ENCODE measurements around the gene RAET1E. TPM values are rescaled to one million over a fixed set of nuclear protein-coding genes. Genes with fewer than 3 reads are reported as not detected.
"Not testable (repeated sequence)": the region's sequence is repeated elsewhere in the genome, so short reads cannot be mapped to it uniquely, and the experiment has no call there.

RAET1E gene
- total RNA-seq, 2 experiments from 2014 or later: not detected

- H3K36me3 Mint-ChIP-seq (ENCODE audit: low read depth): no peaks in the 10 kb centered on the region
- H3K4me1 Mint-ChIP-seq: peaks cover 35% of the 10 kb centered on the region
- H3K4me3 Mint-ChIP-seq: peak overlapping the region; percentile 25
- DNase-seq: no peak
- no peak overlapping the region for H3K27ac Mint-ChIP-seq
- peaks cover 78% of the 10 kb centered on the region for H3K27me3 Mint-ChIP-seq
- CTCF ChIA-PET: interaction anchor here (0.8 to 2.5 kb wide), 8 partner anchors 80 to 471 kb away, joined by 3 to 18 read pairs (median 4); no protein-coding TSS in a partner anchor
- H3K9me3 Mint-ChIP-seq: no peaks in the 10 kb centered on the region
- POLR2A ChIA-PET: no interaction called here
Observed at GRCh38 chr6:149924206-149924932, 26.5 kb upstream of the RAET1E start.

- H3K36me3 Mint-ChIP-seq (ENCODE audit: low read depth): no peaks in the 10 kb centered on the region
- ChIA-PET POLR2A (no interaction called here), CTCF (interaction anchor here (1.2 to 2.5 kb wide), 2 partner anchors 89 to 472 kb away, joined by 3 to 18 read pairs; no protein-coding TSS in a partner anchor)
- H3K27me3 Mint-ChIP-seq: peaks cover 69% of the 10 kb centered on the region
- peak overlapping the region; percentile 73 for H3K4me3 Mint-ChIP-seq
- no peaks in the 10 kb centered on the region for H3K9me3 Mint-ChIP-seq
- no peak overlapping the region for H3K27ac Mint-ChIP-seq
- DNase-seq: no peak
- peaks cover 35% of the 10 kb centered on the region for H3K4me1 Mint-ChIP-seq
Observed at GRCh38 chr6:149923327-149923986, 25.5 kb upstream of the RAET1E start.

- H3K36me3 Mint-ChIP-seq (ENCODE audit: low read depth): no peaks in the 10 kb centered on the region
- CTCF ChIA-PET: interaction anchor here (1.0 to 1.2 kb wide), 2 partner anchors 88 to 473 kb away, joined by 3 read pairs; no protein-coding TSS in a partner anchor
- H3K4me1 Mint-ChIP-seq: peaks cover 35% of the 10 kb centered on the region
- POLR2A ChIA-PET: no interaction called here
- H3K27me3 Mint-ChIP-seq: peaks cover 62% of the 10 kb centered on the region
- DNase-seq: peak; percentile 88
- no peak within 1 kb of the TSS for H3K27ac Mint-ChIP-seq
- peak within 1 kb of the TSS; percentile 73 for H3K4me3 Mint-ChIP-seq
- H3K9me3 Mint-ChIP-seq: no peaks in the 10 kb centered on the region
Observed at GRCh38 chr6:149922642-149923326, 24.9 kb upstream of the RAET1E start, which contains the start of gene RAET1G. RAET1G (minus strand) TSS chr6:149923121; CDS start chr6:149923010, 111 bp downstream.

GRCh38 chr6:149922091-149922490, 24.2 kb upstream of the RAET1E start:
- H3K4me1 Mint-ChIP-seq: peaks cover 33% of the 10 kb centered on the region
- CTCF ChIA-PET: interaction anchor here (1.0 kb wide), 1 partner anchor 87 kb away, joined by 3 read pairs; no protein-coding TSS in a partner anchor
- H3K9me3 Mint-ChIP-seq; H3K36me3 Mint-ChIP-seq (ENCODE audit: low read depth); H3K27ac Mint-ChIP-seq; DNase-seq; POLR2A ChIA-PET: not testable (repeated sequence)
- H3K4me3 Mint-ChIP-seq: peak overlapping the region; percentile 19
- H3K27me3 Mint-ChIP-seq: peaks cover 56% of the 10 kb centered on the region

GRCh38 chr6:149921361-149921760, 23.4 kb upstream of the RAET1E start:
- DNase-seq: no peak
- CTCF ChIA-PET: no interaction called here

GRCh38 chr6:149919834-149920225, 21.9 kb upstream of the RAET1E start:
- Mint-ChIP-seq H3K36me3 (ENCODE audit: low read depth) (no peaks in the 10 kb centered on the region), H3K9me3 (no peaks in the 10 kb centered on the region), H3K4me3 (no peak overlapping the region), H3K27ac (no peak overlapping the region), H3K27me3 (peaks cover 45% of the 10 kb centered on the region), H3K4me1 (peaks cover 21% of the 10 kb centered on the region)
- POLR2A ChIA-PET: no interaction called here
- CTCF ChIA-PET: no interaction called here
- no peak for DNase-seq

More at GRCh38 chr6:149921361-149921760, 23.4 kb upstream of the RAET1E start:
- Mint-ChIP-seq H3K27ac (no peak overlapping the region), H3K27me3 (peaks cover 53% of the 10 kb centered on the region), H3K9me3 (no peaks in the 10 kb centered on the region), H3K4me1 (peaks cover 31% of the 10 kb centered on the region), H3K4me3 (no peak overlapping the region), H3K36me3 (ENCODE audit: low read depth) (no peaks in the 10 kb centered on the region)
- POLR2A ChIA-PET: no interaction called here

GRCh38 chr6:149919126-149919833, 21.4 kb upstream of the RAET1E start:
- H3K27ac Mint-ChIP-seq; DNase-seq; H3K9me3 Mint-ChIP-seq; H3K4me3 Mint-ChIP-seq; H3K36me3 Mint-ChIP-seq (ENCODE audit: low read depth); CTCF ChIA-PET; POLR2A ChIA-PET: not testable (repeated sequence)
- Mint-ChIP-seq H3K4me1 (peaks cover 19% of the 10 kb centered on the region), H3K27me3 (peaks cover 44% of the 10 kb centered on the region)

- POLR2A ChIA-PET: no interaction called here
- CTCF ChIA-PET: no interaction called here
- DNase-seq: no peak
- Mint-ChIP-seq H3K4me1 (peaks cover 12% of the 10 kb centered on the region), H3K4me3 (no peak overlapping the region), H3K27me3 (peaks cover 44% of the 10 kb centered on the region), H3K9me3 (no peaks in the 10 kb centered on the region), H3K27ac (no peak overlapping the region), H3K36me3 (ENCODE audit: low read depth) (no peaks in the 10 kb centered on the region)
Observed at GRCh38 chr6:149918151-149918905, 20.4 kb upstream of the RAET1E start.

- DNase-seq: no peak
- ChIA-PET POLR2A (no interaction called here), CTCF (no interaction called here)
Observed at GRCh38 chr6:149917679-149918078, 19.8 kb upstream of the RAET1E start.

GRCh38 chr6:149915970-149916865, 18.3 kb upstream of the RAET1E start:
- H3K4me1 Mint-ChIP-seq: no peaks in the 10 kb centered on the region
- ChIA-PET CTCF (no interaction called here), POLR2A (no interaction called here)
- no peaks in the 10 kb centered on the region for H3K9me3 Mint-ChIP-seq
- H3K36me3 Mint-ChIP-seq (ENCODE audit: low read depth): no peaks in the 10 kb centered on the region
- H3K4me3 Mint-ChIP-seq: no peak overlapping the region
- peaks cover 35% of the 10 kb centered on the region for H3K27me3 Mint-ChIP-seq
- H3K27ac Mint-ChIP-seq: no peak overlapping the region
- no peak for DNase-seq

More at GRCh38 chr6:149917679-149918078, 19.8 kb upstream of the RAET1E start:
- no peaks in the 10 kb centered on the region for H3K36me3 Mint-ChIP-seq (ENCODE audit: low read depth)
- no peak overlapping the region for H3K27ac Mint-ChIP-seq
- no peaks in the 10 kb centered on the region for H3K9me3 Mint-ChIP-seq
- H3K4me1 Mint-ChIP-seq: peaks cover 6% of the 10 kb centered on the region
- H3K27me3 Mint-ChIP-seq: peaks cover 44% of the 10 kb centered on the region
- no peak overlapping the region for H3K4me3 Mint-ChIP-seq

- Mint-ChIP-seq H3K4me3 (no peak overlapping the region), H3K36me3 (ENCODE audit: low read depth) (no peaks in the 10 kb centered on the region), H3K27ac (no peak overlapping the region), H3K27me3 (peaks cover 27% of the 10 kb centered on the region), H3K4me1 (no peaks in the 10 kb centered on the region), H3K9me3 (peaks cover 3% of the 10 kb centered on the region)
- ChIA-PET POLR2A (no interaction called here), CTCF (no interaction called here)
- no peak for DNase-seq
Observed at GRCh38 chr6:149913540-149914240, 15.8 kb upstream of the RAET1E start.

Data from activated CD4-positive, alpha-beta memory T cell treated with anti-CD3 and anti-CD28 coated beads, Interleukin-2, amount 10 ng/mL, durations not matched to agents 7 days and 5 days (primary cell).